ENCODE data around the gene EOLA1.

Gene EOLA1

DNA sequence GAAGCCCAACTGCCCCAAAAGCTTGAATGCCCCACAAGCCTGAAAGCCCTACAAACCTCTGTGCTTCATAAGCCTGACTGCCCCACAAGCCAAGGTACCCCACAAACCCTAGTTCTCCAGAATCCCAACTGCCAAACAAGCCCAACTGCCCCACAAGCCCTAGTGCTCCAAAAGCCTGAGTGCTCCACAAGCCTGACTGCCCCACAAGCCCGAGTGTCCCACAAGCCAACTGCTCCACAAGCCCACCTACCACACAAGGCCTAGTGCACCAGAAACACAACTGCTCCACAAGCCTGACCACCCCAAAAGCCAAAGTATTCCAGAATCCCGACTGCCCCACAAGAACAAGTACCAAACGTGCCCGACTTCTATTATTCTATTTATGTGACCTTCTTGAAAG, 22.5 kb downstream of the EOLA1 start:
- TF ChIP-seq CTCF (IDR thresholded peaks at IDR 0.05; ENCODE audit: low read depth, low read length) = no peak
- DNase-seq (ENCODE audit: low read depth, low spot score) = no peak
- H3K4me3 ChIP-seq (ENCODE audit: low read depth, low read length) = no peak overlapping the region
- in situ Hi-C loops (cut with HindIII; ENCODE audit: low sequenced_read_pairs) = no loop called here

GRCh38 chrX:149567621-149568417, 27.0 kb downstream of the EOLA1 start:
- TF ChIP-seq CTCF (IDR thresholded peaks at IDR 0.05; ENCODE audit: low read depth, low read length) = no peak
- in situ Hi-C loops (cut with HindIII; ENCODE audit: low sequenced_read_pairs) = no loop called here
- no peak for DNase-seq (ENCODE audit: low read depth, low spot score)
- H3K4me3 ChIP-seq (ENCODE audit: low read depth, low read length) = no peak overlapping the region

- in situ Hi-C loops (cut with HindIII; ENCODE audit: low sequenced_read_pairs) = no loop called here
- no peak for TF ChIP-seq CTCF (IDR thresholded peaks at IDR 0.05; ENCODE audit: low read depth, low read length)
- no peak for DNase-seq (ENCODE audit: low read depth, low spot score)
- H3K4me3 ChIP-seq (ENCODE audit: low read depth, low read length) = no peak overlapping the region
These were observed 28.0 kb downstream of the EOLA1 start for GRCh38 chrX:149568701-149569296.

GRCh38 chrX:149569770-149570169, 29.0 kb downstream of the EOLA1 start:
- in situ Hi-C loops (cut with HindIII; ENCODE audit: low sequenced_read_pairs) = no loop called here
- TF ChIP-seq CTCF (IDR thresholded peaks at IDR 0.05; ENCODE audit: low read depth, low read length) = no peak
- H3K4me3 ChIP-seq (ENCODE audit: low read depth, low read length) = no peak overlapping the region
- no peak for DNase-seq (ENCODE audit: low read depth, low spot score)

GRCh38 chrX:149570668-149571067, 29.9 kb downstream of the EOLA1 start:
- in situ Hi-C loops (cut with HindIII; ENCODE audit: low sequenced_read_pairs) = no loop called here
- peak; percentile 57 for DNase-seq (ENCODE audit: low read depth, low spot score)
- H3K4me3 ChIP-seq (ENCODE audit: low read depth, low read length) = no peak overlapping the region
- no peak for TF ChIP-seq CTCF (IDR thresholded peaks at IDR 0.05; ENCODE audit: low read depth, low read length)

DNA sequence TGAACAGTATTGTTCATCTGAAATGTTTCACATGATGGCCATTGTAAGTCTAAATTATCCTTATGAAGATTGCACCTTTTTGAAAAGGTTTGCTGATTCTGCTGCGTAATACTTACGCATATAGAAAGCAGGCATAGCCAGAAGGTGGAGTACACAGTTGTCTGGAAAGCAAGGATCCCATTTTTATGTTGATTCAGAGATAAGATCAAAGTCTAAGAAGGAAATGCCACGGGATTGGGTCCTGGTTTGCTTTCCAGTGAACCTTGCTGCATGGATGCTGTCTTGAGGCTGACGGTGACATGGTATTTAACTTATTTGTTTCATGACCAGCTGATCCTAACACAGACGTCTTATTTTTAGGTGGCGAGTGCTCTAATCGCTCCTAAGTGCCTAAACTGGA, 31.0 kb downstream of the EOLA1 start:
- in situ Hi-C loops (cut with HindIII; ENCODE audit: low sequenced_read_pairs) = no loop called here
- no peak for TF ChIP-seq CTCF (IDR thresholded peaks at IDR 0.05; ENCODE audit: low read depth, low read length)
- no peak overlapping the region for H3K4me3 ChIP-seq (ENCODE audit: low read depth, low read length)
- DNase-seq (ENCODE audit: low read depth, low spot score) = no peak
